IPS DF 6.9 (cell line): ENCODE data around the gene DEFB132.
"Not testable (repeated sequence)": the region's sequence is repeated elsewhere in the genome, so short reads cannot be mapped to it uniquely, and the experiment has no call there.

Source experiments
- DNase-seq: peaks from one replicate; pipeline ENCODE4 v3.0.0-alpha.2; 2013; ENCODE audit warnings: low read depth, low spot score
- H3K27ac ChIP-seq: one replicate; pipeline ENCODE4 v1.5.1; 2013; ENCODE audit warnings: low read length, control low read depth
- H3K27me3 ChIP-seq: 2 replicates; pipeline ENCODE4 v1.6.1; 2013; ENCODE audit warnings: mild to moderate bottlenecking, low read length; ENCODE audit not compliant: control insufficient read depth, insufficient read depth
- H3K36me3 ChIP-seq: 2 replicates; pipeline ENCODE4 v1.6.1; 2013; ENCODE audit warnings: low read length; ENCODE audit not compliant: control insufficient read depth, insufficient read depth
- H3K4me1 ChIP-seq: 2 replicates; pipeline ENCODE4 v1.6.1; 2013; ENCODE audit warnings: low read length; ENCODE audit not compliant: control insufficient read depth, insufficient read depth
- H3K4me3 ChIP-seq: 2 replicates; pipeline ENCODE4 v1.5.1; 2013; ENCODE audit warnings: mild to moderate bottlenecking, low read length
- H3K9me3 ChIP-seq: 2 replicates; pipeline ENCODE4 v1.6.1; 2013; ENCODE audit warnings: low read length, inconsistent platforms; ENCODE audit not compliant: control insufficient read depth, insufficient read depth
- WGBS: extraction: QIAGEN DNeasy Blood & Tissue Kit; methylation state at CpG from one replicate; pipeline ENCODE4 v1.1.7; 2013; ENCODE audit warnings: mixed read lengths, missing lambda C conversion rate; ENCODE audit not compliant: insufficient read length, insufficient coverage; 5-methylcytosine and 5-hydroxymethylcytosine counted together

DEFB132 gene

DNA sequence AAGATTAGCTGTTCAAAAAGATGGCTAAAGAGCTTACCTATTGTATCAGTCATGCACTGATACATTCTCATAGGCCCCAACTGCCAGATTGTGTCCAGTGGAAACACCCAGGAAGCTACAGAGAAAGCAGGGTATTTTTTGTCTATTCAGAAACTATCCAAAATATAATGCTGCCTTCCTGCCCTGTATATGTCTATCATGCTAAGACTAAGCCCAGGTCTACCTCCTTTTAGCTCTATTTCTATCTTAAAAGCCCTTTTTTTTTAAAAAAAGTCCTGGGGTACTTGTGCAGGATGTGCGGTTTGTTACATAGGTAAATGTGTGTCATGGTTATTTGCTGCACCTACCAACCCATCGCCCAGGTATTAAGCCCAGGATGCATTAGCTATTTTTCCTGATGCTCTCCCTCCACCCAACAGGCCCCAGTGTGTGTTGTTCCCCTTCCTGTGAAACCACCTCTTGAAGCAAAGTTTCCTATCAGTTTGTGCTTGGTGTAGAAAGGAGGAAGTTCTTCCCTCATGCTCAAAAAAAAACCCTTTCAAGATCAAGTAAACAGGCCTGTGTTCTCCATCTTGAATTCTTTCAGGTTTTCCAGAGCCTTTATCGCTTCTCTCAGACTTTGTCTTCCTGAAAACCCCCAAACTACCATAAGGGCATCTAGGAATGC is 30.0 kb upstream of the DEFB132 start:
- DNase-seq: no peak
- H3K36me3 ChIP-seq: no peaks in the 10 kb centered on the region
- no peaks in the 10 kb centered on the region for H3K4me1 ChIP-seq
- H3K27me3 ChIP-seq: no peaks in the 10 kb centered on the region
- WGBS: no CpG with 5 or more reads among the region's 3 CpGs
- no peak overlapping the region for H3K4me3 ChIP-seq
- no peak overlapping the region for H3K27ac ChIP-seq
- H3K9me3 ChIP-seq: no peaks in the 10 kb centered on the region

DNA sequence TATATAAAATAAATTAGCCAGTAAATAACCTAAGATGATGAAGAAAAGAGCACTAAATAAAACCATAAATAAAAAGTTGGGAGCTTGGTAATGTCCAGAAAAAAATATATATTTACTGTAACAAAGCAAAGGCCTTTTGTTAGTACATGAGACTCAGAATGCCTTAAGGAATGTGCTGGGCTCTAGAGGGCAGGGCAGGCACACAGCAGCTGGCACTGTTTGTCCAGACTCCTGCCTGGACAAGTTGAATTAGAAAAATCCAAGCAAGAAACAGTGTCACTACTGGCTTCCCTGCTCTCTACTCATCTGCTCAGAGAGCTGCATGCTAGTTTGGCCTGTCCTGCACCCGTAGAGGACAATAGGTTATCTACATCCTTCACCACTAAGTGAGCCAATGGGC is 21.6 kb upstream of the DEFB132 start:
- DNase-seq: no peak
- no peaks in the 10 kb centered on the region for H3K4me1 ChIP-seq

DNA sequence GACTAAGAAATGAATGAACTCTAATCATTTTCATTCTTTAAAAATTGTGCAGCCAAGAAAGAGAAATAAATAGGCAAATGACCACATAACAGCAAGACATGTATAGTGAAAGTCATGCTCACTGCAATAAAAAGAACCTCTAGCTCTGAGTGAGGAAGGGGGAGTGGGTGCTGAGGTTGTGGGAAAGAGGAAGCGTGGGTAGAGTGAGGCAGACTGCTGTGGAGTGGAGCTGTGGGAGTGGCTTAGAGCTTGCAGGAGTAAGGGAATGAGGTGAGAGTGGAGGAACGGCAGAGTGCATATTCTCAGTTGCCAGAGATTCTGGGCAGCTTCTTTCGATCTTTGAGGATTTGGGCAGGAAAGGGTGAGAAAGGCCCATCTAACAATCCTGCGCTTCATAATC is 20.0 kb upstream of the DEFB132 start:
- WGBS: no CpG with 5 or more reads among the region's 4 CpGs
- no peaks in the 10 kb centered on the region for H3K4me1 ChIP-seq

More for the DNA sequence above, 21.6 kb upstream of the DEFB132 start:
- no peak overlapping the region for H3K27ac ChIP-seq
- no peaks in the 10 kb centered on the region for H3K36me3 ChIP-seq
- no peaks in the 10 kb centered on the region for H3K27me3 ChIP-seq
- H3K9me3 ChIP-seq: no peaks in the 10 kb centered on the region
- WGBS: no CpG with 5 or more reads among the region's 1 CpG
- H3K4me3 ChIP-seq: no peak overlapping the region

DNA sequence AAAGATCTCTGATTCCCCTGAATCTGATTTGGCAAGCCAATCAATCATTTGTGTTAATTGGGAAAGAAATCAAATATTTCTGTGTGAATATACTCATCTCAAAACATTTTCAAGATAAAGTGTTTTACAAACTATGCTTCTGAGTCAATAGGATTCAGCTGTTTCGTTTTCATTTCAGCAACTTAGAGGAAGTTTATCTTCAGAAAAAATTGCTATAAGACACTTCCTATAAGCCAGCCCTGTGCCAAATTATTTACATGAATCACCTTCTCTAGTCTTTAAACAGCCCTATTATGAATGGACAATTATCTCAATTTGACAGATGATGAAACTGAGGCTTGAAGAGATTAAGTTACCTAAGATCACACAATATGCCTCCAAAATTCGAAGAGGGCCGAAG is 19.6 kb upstream of the DEFB132 start:
- DNase-seq: no peak
- Histone ChIP-seq H3K9me3 (no peaks in the 10 kb centered on the region), H3K4me1 (no peaks in the 10 kb centered on the region), H3K4me3 (no peak overlapping the region), H3K27me3 (no peaks in the 10 kb centered on the region), H3K36me3 (no peaks in the 10 kb centered on the region), H3K27ac (no peak overlapping the region)
- WGBS: no CpG with 5 or more reads among the region's 3 CpGs

More for the DNA sequence above, 20.0 kb upstream of the DEFB132 start:
- Histone ChIP-seq H3K27me3 (no peaks in the 10 kb centered on the region), H3K9me3 (no peaks in the 10 kb centered on the region), H3K36me3 (no peaks in the 10 kb centered on the region), H3K27ac (no peak overlapping the region), H3K4me3 (no peak overlapping the region)
- no peak for DNase-seq

DNA sequence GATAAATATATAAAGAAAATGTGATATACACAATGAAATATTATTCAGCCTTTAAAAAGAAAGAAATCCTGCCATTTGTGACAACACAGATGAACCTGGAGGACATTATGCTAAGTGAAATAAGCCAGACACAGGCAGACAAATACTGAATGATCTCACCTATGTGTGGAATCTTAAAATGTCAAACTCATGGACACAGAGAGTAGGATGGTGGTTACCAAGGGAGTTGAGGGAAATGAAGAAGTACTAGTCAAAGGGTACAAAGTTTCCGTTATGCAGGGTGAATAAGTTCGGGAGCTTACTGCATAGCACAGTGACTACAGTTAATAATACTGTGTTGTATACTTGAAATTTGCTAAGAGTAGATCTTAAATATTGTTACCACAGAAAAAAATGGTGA is 14.6 kb upstream of the DEFB132 start:
- WGBS: no CpG with 5 or more reads among the region's 2 CpGs
- DNase-seq: no peak
- Histone ChIP-seq H3K27me3 (no peaks in the 10 kb centered on the region; the same call in 1 of the 2 replicates), H3K27ac (no peak overlapping the region), H3K36me3 (no peaks in the 10 kb centered on the region), H3K4me3 (no peak overlapping the region), H3K9me3 (no peaks in the 10 kb centered on the region), H3K4me1 (no peaks in the 10 kb centered on the region)

DNA sequence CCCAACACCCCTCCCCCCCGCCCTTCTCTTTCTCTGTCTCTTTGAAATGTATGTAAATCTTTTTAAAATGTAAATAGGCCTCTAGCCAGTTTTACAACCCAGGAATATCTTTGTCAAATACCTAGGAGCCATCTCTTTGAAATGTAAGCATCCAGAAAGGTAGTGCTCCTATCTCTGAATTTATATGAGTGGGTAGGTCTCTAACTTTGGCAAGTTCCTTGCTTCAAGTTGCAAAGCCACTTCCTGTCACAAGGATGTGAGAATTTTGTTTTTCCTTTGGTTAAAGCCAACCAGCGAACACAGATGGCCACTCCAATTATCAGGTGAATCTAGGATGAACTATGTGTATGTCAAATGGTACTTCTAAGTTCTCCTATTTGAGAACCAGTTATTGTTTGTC is 6.2 kb upstream of the DEFB132 start:
- Histone ChIP-seq H3K36me3 (no peaks in the 10 kb centered on the region), H3K4me3 (no peak overlapping the region), H3K27ac (no peak overlapping the region), H3K4me1 (no peaks in the 10 kb centered on the region), H3K9me3 (no peaks in the 10 kb centered on the region), H3K27me3 (peaks cover 25% of the 10 kb centered on the region)
- WGBS: no CpG with 5 or more reads among the region's 2 CpGs
- no peak for DNase-seq

DNA sequence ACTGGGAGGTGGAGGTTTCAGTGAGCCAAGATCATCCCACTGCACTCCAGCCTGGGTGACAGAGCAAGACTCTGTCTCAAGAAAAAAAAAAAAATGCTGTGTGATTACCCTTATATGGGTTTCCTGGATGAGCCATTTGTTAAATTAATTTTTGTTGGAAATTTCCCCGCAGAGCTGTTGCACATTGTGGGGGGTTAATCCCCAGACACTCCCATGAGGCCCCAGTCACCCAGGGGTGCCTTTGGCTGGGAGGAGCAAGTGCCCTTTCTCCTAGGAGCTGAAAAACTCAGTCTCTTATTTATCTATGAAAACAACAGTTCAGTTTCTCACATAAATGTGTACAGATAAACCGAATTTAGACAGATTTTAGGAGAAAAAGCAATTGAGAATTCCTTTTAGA is 4.7 kb upstream of the DEFB132 start:
- H3K4me1 ChIP-seq: no peaks in the 10 kb centered on the region
- WGBS: no CpG with 5 or more reads among the region's 2 CpGs
- H3K27ac ChIP-seq: no peak overlapping the region
- no peaks in the 10 kb centered on the region for H3K36me3 ChIP-seq
- peaks cover 32% of the 10 kb centered on the region for H3K27me3 ChIP-seq
- no peak for DNase-seq
- no peaks in the 10 kb centered on the region for H3K9me3 ChIP-seq
- no peak overlapping the region for H3K4me3 ChIP-seq

DNA sequence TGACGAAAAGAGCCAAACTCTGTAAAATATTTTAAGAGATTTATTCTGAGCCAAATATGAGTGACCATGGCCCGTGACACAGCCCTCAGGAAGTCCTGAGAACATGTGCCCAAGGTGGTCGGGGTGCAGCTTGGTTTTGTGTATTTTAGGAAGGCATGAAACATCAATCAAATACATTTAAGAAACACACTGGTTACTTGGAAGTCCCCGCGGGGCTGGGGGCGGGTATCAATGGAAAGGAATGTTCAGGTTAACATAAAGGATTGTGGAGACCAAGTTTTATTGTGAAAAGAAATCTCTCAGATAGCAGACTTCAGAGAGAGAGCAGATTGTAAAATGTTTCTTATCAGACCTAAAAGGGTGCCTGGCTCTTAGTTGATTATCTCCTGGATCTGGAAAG is 4.1 kb upstream of the DEFB132 start:
- H3K4me1 ChIP-seq, H3K27ac ChIP-seq, H3K4me3 ChIP-seq, H3K9me3 ChIP-seq, DNase-seq, H3K36me3 ChIP-seq: not testable (repeated sequence)
- peaks cover 37% of the 10 kb centered on the region for H3K27me3 ChIP-seq
- WGBS: no CpG with 5 or more reads among the region's 6 CpGs

DNA sequence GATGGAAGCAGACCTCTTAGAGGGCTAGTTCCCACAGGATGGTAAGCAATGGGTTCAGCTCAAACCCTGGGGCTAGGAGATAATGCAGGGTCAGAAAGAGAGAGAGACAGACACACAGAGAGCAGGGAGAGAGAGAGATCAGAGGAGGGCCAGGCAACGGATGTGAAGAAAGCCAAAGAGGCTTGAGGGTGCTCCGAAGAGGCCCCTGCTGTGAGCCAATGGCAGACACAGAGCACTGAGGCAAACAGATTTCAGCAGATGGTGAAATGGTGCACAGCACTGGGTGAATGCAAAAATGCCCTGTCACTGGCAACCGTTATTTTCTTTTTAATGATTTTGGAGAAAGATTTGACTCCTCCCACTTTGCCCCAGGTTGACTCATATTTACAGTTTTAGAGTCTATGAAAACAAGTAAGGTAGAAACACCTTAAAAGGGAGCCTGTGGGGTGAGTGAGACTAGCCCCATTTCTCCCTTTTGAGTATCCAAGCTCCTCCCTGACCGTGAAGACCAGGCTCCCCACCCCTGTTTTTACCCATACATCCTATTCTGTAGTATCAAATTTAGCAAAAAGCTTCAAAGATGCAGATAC is 840 bp downstream of the DEFB132 start:
- Histone ChIP-seq H3K27me3 (peaks cover 21% of the 10 kb centered on the region; the same call in 1 of the 2 replicates), H3K27ac (no peak overlapping the region), H3K36me3 (no peaks in the 10 kb centered on the region), H3K4me1 (no peaks in the 10 kb centered on the region), H3K4me3 (no peak overlapping the region), H3K9me3 (no peaks in the 10 kb centered on the region)
- no CpG with 5 or more reads among the region's 4 CpGs for whole genome bisulfite sequencing
- DNase-seq: no peak

DNA sequence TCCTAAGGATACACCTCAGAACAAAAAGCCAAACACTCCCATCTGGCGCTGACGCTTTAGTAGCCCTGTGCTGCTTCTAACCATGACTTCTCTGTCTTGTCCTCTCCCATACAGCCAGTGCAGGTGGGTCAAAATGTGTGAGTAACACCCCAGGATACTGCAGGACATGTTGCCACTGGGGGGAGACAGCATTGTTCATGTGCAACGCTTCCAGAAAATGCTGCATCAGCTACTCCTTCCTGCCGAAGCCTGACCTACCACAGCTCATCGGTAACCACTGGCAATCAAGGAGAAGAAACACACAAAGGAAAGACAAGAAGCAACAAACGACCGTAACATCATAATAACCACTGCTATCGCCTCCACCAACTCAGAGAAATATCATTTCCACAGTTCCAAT is 1.4 kb downstream of the DEFB132 start:
- Histone ChIP-seq H3K36me3 (no peaks in the 10 kb centered on the region), H3K9me3 (no peaks in the 10 kb centered on the region), H3K4me3 (no peak overlapping the region), H3K4me1 (no peaks in the 10 kb centered on the region), H3K27me3 (peaks cover 20% of the 10 kb centered on the region; the same call in 1 of the 2 replicates), H3K27ac (no peak overlapping the region)
- DNase-seq: no peak
- no CpG with 5 or more reads among the region's 8 CpGs for WGBS

DNA sequence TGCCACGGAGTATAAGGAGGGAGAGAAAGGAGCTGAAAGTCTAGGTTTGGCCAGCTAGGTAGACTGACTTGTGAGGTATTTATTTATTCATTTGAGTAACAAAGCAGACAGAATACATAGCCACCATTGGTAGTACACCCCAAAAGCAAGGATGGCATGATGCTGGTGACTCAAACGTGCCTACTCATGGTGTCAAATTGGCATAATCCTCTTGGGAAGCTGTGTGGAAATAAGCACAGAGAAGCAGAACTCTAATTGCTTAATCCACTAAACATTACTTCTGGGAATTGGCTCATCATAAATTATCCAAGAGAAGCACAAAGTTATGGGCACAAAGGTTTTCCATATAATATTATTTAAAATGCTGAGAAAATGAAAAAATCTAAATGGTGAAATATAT is 2.5 kb downstream of the DEFB132 start:
- no peaks in the 10 kb centered on the region for H3K4me1 ChIP-seq
- H3K36me3 ChIP-seq: no peaks in the 10 kb centered on the region
- DNase-seq: no peak
- no peak overlapping the region for H3K27ac ChIP-seq
- H3K27me3 ChIP-seq: peaks cover 20% of the 10 kb centered on the region; the same call in 1 of the 2 replicates
- H3K9me3 ChIP-seq: no peaks in the 10 kb centered on the region
- no peak overlapping the region for H3K4me3 ChIP-seq
- WGBS: no CpG with 5 or more reads among the region's 2 CpGs
